HG02970 (cell line): Measurements from ENCODE around the gene CTCF.
"Not testable (repeated sequence)": the region's sequence is repeated elsewhere in the genome, so short reads cannot be mapped to it uniquely, and the experiment has no call there.

Source experiments
- ATAC-seq: cut with Tn5 transposase; IDR thresholded peaks from one replicate; pipeline ENCODE4 v1.9.1; 2021; ENCODE audit warnings: mild to moderate bottlenecking, moderate library complexity, moderate number of reproducible peaks; ENCODE audit not compliant: unreplicated experiment, low FRiP score

CTCF gene

DNA sequence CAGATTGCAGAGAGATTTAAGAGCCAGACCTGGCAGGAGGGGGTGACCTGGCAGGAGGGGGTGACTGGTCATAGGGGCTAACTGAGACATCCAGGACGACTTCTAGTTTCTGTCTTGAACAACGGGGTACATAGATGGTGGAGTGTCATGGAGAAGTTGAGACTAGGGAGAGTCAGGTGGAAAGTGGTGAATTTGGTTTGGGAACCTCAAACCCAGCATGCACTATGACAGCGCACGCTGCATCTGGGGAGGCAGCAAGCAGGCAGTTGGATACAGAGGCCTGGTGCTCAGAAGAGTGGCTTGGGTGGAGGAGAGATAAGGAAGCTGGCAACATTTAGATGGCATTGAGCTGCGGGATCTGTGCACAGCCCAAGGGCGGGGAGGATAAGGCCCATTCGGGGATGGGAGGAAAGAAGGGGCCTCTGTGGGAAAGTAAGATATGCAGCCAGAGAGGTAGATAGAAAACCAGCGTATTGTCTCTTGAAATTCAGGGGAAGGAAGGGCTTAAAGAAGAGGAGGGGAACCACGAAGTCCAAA lies 29.2 kb upstream of the CTCF start:
- ATAC-seq: no peak

GRCh38 chr16:67533987-67534386 lies 28.3 kb upstream of the CTCF start:
- ATAC-seq: not testable (repeated sequence)

DNA sequence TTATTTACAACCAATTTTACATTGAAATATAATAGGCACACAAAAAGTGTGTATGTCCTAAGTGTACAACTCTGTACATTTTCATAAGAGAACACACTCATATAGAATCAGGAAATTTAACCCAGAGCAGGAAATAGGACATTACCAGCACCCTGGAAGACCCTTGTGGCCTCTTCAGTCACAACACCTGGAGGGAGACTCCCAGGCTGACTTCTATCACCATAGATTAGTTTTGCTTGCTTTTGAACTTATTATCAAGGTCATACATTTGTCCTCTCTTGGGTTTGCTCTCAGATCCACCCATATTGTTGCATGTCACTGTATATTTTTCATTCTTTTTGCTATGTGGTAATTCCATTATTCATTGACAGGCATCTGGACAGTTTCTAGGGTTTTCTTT lies 27.9 kb upstream of the CTCF start:
- no peak for ATAC-seq

DNA sequence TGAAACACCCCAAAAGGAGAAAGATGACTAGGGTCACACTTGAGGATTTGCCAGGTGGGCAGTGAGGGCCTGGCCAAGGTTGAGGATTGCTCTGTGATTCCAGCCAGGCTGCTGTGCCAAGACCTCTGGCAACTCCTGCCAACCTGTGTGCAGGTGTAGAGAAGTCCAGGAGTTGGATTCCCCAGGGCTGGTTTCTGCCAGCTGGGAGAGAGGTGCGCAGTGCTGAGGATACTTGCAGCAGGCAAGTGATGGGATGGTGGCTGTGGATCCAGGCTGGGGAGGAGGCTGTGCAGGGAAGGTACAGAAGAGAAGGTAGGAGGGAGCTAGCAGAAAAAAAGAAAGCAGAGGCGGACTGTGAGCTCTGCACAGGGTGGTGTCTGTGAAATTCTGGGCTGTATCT lies 27.1 kb upstream of the CTCF start:
- no peak for ATAC-seq

DNA sequence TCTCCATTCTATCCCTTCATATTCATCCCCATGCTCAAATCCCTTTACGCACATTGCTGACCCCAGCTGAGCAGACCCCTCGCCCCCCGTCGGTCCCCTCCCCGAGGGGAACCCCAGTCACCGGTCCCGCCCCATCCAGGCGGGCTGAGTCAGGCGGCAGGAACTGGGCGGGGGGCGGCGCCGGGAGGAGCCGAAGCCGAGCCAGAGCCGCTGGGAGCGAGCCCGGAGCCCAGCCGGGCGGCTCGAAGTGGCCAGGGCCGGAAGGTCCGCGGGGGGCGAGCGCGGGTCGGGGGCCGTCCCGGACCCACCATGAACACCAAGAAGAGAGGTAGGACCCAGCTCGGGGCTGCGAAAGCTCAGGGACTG lies 25.1 kb upstream of the CTCF start:
- ATAC-seq: peak; percentile 28

GRCh38 chr16:67537636-67538591 lies 24.4 kb upstream of the CTCF start:
- peak; percentile 32 for ATAC-seq

DNA sequence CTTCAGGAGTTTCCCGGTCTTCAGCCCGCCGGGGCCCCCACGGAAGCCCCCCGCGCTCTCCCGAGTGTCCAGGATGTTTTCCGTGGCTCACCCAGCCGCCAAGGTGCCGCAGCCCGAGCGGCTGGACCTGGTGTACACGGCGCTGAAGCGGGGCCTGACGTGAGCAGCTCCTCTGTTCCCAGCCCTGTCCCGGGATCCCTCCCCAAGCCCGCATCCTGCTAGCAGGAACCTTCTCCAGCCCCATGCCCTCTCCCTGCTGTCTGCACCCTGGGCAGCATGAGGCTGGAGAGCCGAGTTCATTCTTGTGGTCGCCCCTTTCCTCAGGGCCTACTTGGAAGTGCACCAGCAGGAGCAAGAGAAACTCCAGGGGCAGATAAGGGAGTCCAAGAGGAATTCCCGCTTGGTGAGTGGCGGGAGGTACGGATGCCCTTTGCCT lies 23.6 kb upstream of the CTCF start:
- no peak for ATAC-seq

GRCh38 chr16:67539271-67539670 lies 23.1 kb upstream of the CTCF start:
- no peak for ATAC-seq

- no peak for ATAC-seq
Measured at GRCh38 chr16:67539691-67540635, 22.4 kb upstream of the CTCF start.

GRCh38 chr16:67540756-67541155 lies 21.6 kb upstream of the CTCF start:
- ATAC-seq: no peak

GRCh38 chr16:67541391-67542263 lies 20.7 kb upstream of the CTCF start:
- ATAC-seq: no peak

GRCh38 chr16:67542464-67542863 lies 19.9 kb upstream of the CTCF start:
- ATAC-seq: no peak

DNA sequence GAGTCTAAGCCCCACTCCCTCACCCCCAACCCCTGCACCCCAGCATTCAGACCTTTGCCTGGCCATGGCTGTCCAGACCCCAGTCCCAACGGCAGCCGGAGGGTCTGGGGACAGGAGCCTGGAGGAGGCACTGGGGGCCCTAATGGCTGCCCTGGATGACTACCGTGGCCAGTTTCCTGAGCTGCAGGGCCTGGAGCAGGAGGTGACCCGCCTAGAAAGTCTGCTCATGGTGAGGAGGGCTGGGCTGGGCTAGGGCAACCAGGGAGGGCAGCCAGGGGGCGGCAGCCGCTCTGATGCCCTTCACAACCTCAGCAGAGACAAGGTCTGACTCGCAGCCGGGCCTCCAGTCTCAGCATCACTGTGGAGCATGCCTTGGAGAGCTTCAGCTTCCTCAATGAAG lies 19.3 kb upstream of the CTCF start:
- ATAC-seq: no peak

DNA sequence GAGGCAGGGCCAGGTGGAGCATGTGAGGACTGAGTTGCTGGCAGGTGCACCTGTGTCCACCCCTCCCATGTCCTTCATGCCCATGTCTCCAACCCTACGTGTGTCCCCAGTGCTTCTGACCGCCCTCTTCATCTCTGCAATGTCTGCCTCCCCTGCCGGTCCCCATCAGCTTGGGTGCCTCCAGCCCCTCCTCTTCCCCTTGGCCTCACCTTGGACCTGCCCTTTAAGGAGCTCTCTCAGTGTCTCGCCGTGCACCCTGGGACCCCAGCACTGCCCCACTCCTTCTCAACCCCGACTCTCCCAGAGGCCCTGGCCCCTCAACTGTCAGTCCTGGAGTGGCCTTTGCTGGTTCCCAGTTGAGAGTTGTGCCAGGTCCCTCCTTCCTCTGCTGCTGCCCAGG lies 18.7 kb upstream of the CTCF start:
- ATAC-seq: no peak

DNA sequence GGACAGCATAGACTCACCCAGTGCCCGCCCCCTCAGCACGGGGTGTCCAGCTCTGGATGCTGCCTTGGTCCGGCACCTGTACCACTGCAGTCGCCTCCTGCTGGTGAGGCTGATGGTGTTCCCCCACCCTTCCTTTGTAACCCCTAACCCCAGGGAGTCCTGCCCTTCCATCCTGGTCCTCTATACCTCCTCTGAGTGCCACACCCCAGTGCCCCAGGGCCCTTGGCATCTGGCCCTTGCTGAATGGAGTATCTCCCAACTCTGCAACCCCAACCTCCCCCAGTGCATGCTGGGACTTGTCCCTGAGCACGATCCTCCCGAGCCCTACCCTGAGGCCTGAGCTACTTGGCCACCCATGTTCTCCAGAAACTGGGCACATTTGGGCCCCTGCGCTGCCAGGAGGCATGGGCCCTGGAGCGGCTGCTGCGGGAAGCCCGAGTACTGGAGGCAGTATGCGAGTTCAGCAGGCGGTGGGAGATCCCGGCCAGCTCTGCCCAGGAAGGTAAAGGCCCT lies 17.9 kb upstream of the CTCF start:
- ATAC-seq: no peak

- no peak for ATAC-seq
Measured at GRCh38 chr16:67544844-67545664, 17.3 kb upstream of the CTCF start.

GRCh38 chr16:67545665-67546024 lies 16.7 kb upstream of the CTCF start:
- ATAC-seq: no peak

DNA sequence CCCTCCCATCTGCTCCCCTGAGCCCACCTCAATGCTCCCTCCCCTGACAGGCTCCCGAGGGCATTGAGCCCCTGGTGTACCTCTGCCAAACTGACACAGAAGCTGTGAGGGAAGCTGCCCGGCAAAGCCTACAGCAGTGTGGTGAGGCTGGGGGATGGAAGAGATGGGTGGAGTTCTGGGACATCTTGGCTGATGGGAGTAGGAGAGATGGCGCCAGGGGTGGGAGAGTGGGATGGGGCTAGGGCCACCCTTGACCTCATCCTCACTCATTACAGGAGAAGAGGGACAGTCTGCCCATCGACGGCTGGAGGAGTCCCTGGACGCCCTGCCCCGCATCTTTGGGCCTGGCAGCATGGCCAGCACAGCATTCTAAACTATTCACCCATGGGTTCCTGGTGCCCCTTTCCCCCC lies 16.2 kb upstream of the CTCF start:
- no peak for ATAC-seq
